Measurements from ENCODE around the gene UPK2.

The UPK2 gene

DNA sequence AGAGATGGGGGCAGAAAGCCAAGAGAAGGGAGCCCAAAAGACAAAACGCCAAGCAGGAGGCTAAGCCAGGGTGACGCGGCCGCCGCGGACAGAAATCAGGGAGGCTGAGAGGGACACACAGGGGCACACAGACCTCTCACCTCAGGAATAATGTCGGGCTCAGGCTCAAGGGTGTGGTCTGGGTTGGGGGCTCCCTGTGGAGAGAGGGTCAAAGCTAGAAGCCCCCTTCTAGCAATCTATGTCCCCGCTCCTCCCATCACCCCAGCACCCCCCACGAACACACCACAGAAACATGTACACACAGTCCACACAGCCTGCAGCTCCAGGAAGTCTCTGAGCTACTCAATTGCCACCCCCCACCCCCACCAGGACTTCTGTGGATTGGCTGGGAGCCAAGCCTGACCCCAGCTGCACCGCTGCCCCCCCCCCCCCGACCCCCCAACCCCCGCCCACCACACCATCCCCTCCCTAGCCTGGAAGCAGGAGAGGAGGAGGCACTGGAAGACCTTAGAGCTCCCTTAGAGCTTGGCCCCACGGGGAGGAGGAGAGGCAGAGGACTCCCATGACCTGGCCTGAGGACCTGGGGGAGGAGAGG lies 37.3 kb upstream of the UPK2 start:
- H3K27ac ChIP-seq (ENCODE audit: low read depth, low read length): peak overlapping the region; percentile 78; the same call in 1 of the 2 replicates
- H3K4me3 ChIP-seq (ENCODE audit: low read depth, low read length): peak overlapping the region; percentile 92
- H3K9me3 ChIP-seq (ENCODE audit: control insufficient read depth, insufficient read depth, low read depth, low read length): no peaks in the 10 kb centered on the region
- peak overlapping the region; percentile 83 for H3K9ac ChIP-seq (ENCODE audit: low read length)
- no peaks in the 10 kb centered on the region; the same call in 1 of the 2 replicates for H3K27me3 ChIP-seq (ENCODE audit: control insufficient read depth, insufficient read depth, low read length)
- no peaks in the 10 kb centered on the region for H3K36me3 ChIP-seq (ENCODE audit: control insufficient read depth, insufficient read depth, low read length)
- peaks cover 95% of the 10 kb centered on the region for H3K4me1 ChIP-seq (ENCODE audit: control insufficient read depth, insufficient read depth, low read length)

DNA sequence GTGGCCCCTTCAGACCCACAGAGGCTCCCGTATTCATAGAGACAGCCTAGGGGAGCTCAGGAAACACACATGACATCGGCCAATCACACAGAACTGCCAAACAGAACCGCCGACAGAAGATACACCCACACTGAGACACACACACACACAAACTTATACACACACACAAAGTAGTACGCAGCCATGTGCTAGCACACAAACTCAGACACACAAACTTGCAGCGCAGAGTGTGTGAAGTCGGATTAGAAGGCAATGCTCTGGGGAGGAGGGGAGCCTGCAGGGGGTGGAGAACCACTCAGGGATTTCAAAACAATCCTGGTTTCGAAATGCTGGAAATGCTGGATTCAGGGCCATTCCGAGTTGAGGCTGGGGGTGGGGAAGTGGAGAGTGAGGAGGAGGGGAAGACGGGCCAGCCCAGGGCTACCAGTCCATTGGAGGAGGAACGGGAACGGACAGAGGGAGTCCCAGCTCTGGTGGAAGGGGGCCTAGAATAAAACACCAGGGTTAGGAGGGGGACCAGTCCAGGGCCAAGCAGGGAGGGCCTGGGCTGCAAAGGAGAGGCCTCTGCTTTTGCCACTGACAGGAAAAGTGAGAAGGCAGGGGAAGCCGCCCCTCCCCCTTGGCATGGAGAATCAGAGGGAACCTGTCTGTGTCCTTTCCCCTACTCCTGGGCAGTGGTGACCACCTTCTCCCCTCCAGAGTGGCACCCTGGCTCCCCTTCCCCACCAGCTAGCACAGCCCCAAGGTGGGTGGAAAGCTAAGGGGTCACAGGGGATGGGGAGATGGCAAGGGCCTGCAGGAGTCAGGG lies 34.8 kb upstream of the UPK2 start:
- Histone ChIP-seq H3K4me3 (ENCODE audit: low read depth, low read length) (peak overlapping the region; percentile 92), H3K27ac (ENCODE audit: low read depth, low read length) (peak overlapping the region; percentile 64; the same call in 1 of the 2 replicates), H3K9ac (ENCODE audit: low read length) (peak overlapping the region; percentile 82), H3K4me1 (ENCODE audit: control insufficient read depth, insufficient read depth, low read length) (peaks cover 82% of the 10 kb centered on the region), H3K9me3 (ENCODE audit: control insufficient read depth, insufficient read depth, low read depth, low read length) (no peaks in the 10 kb centered on the region), H3K36me3 (ENCODE audit: control insufficient read depth, insufficient read depth, low read length) (no peaks in the 10 kb centered on the region), H3K27me3 (ENCODE audit: control insufficient read depth, insufficient read depth, low read length) (no peaks in the 10 kb centered on the region; the same call in 1 of the 2 replicates)

DNA sequence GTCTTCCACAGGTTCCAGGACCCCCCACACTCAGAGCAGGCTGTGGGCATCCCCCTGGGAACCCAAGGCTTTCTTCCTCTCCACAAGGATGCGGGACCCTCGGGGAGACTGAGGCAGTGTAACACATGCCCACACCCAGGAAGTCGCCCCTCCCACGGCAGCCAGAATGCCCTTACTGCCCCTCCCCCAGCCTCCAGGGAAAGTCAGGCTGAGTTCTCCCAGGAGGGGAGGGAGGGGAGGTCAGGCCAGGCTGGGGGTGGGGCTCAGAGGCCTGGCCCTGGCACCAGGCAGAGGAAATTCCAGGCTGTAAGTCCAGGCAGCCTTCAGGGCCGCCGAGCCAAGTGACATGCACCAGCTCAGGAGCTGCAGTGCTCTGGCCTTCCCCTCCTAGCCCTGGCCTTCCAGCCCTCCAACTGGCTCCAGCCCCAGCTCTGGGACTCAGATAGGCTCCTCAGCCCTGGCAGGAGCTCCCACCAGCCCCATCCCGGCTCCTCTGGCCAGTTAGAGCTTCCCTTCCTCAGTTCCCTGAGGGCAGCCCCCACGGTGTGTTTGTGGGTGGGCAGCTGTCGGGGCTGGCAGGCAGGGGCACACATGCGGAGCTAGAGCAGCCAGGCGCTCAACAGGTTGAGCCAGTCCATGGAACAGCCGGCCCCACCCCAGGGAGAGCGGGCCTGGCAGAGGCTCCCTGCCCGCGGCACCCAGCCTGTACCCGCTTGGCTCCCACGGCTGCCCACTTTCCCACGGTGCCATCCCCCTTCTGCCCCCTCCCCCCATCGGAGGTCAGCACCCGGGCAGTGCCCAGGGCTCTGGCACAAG lies 34.0 kb upstream of the UPK2 start:
- Histone ChIP-seq H3K27me3 (ENCODE audit: control insufficient read depth, insufficient read depth, low read length) (peaks cover 4% of the 10 kb centered on the region; the same call in 1 of the 2 replicates), H3K4me1 (ENCODE audit: control insufficient read depth, insufficient read depth, low read length) (peaks cover 75% of the 10 kb centered on the region), H3K9me3 (ENCODE audit: control insufficient read depth, insufficient read depth, low read depth, low read length) (no peaks in the 10 kb centered on the region), H3K9ac (ENCODE audit: low read length) (peak overlapping the region; percentile 82), H3K36me3 (ENCODE audit: control insufficient read depth, insufficient read depth, low read length) (no peaks in the 10 kb centered on the region), H3K4me3 (ENCODE audit: low read depth, low read length) (peak overlapping the region; percentile 92), H3K27ac (ENCODE audit: low read depth, low read length) (peak overlapping the region; percentile 64; the same call in 1 of the 2 replicates)

DNA sequence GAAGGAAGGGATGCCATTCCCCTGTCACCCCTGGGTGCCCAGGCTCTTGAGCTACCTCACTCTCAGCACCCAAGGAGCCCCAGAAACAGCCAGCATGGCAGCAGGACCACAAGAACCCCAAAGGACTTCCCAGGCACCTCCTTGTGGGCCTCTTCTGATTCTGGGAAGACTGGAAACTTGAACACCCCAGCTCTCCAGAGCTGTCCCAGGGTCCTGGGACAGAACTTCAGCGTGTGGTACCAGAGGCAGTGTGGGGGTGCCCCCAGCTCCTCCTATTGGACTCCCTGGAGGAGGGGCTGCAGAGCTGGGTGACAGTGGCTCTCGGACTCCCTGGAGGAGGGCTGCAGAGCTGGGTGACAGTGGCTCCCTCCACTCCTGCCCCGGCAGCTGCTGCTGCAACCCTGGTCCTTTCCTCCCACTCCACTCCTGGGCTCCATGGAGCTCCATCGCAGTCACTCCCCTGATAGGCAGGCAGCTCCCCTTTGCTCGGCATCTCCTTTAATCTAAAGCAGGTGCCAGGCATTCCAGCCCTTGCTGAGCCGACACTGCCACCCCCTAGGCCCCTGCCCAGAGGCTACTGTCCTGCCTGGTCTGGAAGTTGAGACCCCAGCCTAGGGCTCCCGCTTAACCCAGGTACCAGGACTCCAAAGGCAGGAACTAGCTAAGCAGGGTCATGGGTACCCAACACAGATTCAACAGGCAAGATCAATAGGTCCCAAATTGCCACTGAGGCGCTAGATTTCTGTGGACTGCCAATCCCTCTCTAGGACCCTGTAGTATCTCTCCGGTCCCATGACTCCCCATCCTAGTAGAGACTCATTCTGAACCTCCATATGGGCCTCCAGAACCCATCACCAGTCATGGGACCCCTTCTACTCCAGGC lies 33.1 kb upstream of the UPK2 start:
- Histone ChIP-seq H3K27me3 (ENCODE audit: control insufficient read depth, insufficient read depth, low read length) (peaks cover 8% of the 10 kb centered on the region; the same call in 1 of the 2 replicates), H3K9me3 (ENCODE audit: control insufficient read depth, insufficient read depth, low read depth, low read length) (no peaks in the 10 kb centered on the region), H3K4me1 (ENCODE audit: control insufficient read depth, insufficient read depth, low read length) (peaks cover 73% of the 10 kb centered on the region), H3K9ac (ENCODE audit: low read length) (no peak overlapping the region), H3K36me3 (ENCODE audit: control insufficient read depth, insufficient read depth, low read length) (no peaks in the 10 kb centered on the region), H3K4me3 (ENCODE audit: low read depth, low read length) (peak overlapping the region; percentile 92), H3K27ac (ENCODE audit: low read depth, low read length) (peak overlapping the region; percentile 35; the same call in 1 of the 2 replicates)

DNA sequence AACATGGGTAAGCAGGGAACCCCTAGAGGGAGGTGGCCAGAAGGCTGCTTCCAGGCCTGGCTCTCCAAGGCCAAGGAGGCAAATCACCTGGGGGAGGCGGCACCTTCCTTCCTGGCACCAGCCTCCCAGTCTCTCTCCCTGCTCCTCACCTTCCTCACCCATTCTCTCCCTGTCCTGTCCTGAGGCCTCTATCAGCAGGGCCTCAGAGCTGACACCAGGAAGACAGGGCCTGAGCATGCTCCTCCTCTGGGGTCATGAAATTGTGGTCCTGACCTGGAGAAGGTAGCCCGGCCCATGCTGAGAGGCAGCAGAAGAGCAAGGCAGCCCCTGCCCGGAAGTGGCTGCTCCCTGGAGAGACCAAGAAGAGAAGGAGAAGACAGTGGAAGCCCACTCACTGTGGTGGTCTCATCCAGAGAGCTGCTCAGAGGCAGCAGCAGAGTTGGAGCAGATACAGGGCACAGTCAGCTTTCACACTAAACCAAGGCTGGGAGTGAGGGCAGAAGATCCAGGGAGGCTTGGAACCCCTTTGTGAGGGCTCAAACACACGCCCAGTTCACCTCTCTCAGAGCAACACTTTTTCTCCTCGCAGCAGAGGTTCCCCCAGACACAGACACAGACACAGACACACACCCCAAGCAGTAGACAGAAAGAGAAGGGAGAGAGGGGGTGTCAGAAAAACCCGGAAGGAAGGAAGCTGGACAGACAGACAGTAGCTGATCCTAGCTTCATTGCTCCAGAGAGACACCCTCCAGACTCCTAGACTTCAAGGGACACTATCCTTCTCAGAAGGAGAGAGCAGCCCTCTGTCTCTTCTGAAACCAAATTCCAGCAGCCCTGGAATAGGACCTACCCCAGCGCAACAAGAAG lies 32.1 kb upstream of the UPK2 start:
- Histone ChIP-seq H3K4me3 (ENCODE audit: low read depth, low read length) (peak overlapping the region; percentile 92), H3K27me3 (ENCODE audit: control insufficient read depth, insufficient read depth, low read length) (peaks cover 8% of the 10 kb centered on the region; the same call in 1 of the 2 replicates), H3K4me1 (ENCODE audit: control insufficient read depth, insufficient read depth, low read length) (peaks cover 70% of the 10 kb centered on the region), H3K9me3 (ENCODE audit: control insufficient read depth, insufficient read depth, low read depth, low read length) (no peaks in the 10 kb centered on the region), H3K9ac (ENCODE audit: low read length) (peak overlapping the region; percentile 81), H3K36me3 (ENCODE audit: control insufficient read depth, insufficient read depth, low read length) (no peaks in the 10 kb centered on the region), H3K27ac (ENCODE audit: low read depth, low read length) (no peak overlapping the region)

DNA sequence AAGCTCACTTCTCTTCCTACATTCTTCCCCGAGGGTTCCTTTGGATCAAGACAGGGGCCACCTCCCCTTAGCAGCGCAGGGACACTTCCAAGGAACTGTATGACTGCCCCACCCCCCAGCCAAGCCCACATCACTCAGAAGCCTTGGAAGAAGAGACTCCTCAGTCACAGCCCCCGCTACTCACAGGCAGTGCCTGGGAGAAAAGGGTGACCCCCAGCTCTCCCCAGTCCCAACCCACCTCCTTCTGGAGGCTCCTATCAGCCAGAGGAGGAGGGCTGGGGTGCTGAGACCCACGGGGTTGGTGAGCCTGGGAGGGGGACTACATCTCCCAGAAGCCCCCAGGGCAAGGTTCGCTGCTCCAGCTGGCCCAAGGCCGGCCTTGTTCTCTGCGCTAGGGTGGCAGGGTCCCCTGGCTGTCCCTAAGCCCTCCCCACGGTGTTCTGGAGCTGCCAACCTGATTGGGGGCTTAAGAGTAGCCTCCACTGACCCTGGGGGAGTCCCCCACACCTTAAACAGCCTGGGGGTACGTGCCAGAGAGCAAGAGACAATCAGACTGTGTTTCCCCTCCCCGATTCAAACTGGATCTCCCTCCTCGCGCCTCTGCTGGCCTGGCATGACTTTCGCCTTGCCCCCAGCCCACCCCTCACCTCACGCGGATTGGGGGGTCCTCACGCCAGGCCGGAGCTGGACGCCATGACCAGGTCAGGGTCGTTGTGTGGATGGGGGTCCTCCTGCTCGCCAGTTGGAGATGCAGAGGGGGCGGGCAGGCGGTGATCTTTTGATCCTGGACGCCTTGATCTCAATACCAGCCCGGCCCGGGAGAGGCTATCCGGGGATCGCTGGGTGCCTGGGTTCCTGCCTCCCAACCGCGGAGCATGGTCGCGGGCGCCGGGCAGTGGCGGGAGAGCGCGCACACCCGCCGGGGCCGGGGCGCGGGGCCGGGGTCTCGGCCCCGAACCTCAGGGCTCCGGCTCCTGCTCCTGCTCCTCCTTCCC lies 31.2 kb upstream of the UPK2 start:
- Histone ChIP-seq H3K27me3 (ENCODE audit: control insufficient read depth, insufficient read depth, low read length) (peaks cover 8% of the 10 kb centered on the region; the same call in 1 of the 2 replicates), H3K27ac (ENCODE audit: low read depth, low read length) (no peak overlapping the region), H3K9me3 (ENCODE audit: control insufficient read depth, insufficient read depth, low read depth, low read length) (no peaks in the 10 kb centered on the region), H3K4me3 (ENCODE audit: low read depth, low read length) (peak overlapping the region; percentile 92), H3K9ac (ENCODE audit: low read length) (peak overlapping the region; percentile 81), H3K36me3 (ENCODE audit: control insufficient read depth, insufficient read depth, low read length) (no peaks in the 10 kb centered on the region), H3K4me1 (ENCODE audit: control insufficient read depth, insufficient read depth, low read length) (peaks cover 61% of the 10 kb centered on the region)

DNA sequence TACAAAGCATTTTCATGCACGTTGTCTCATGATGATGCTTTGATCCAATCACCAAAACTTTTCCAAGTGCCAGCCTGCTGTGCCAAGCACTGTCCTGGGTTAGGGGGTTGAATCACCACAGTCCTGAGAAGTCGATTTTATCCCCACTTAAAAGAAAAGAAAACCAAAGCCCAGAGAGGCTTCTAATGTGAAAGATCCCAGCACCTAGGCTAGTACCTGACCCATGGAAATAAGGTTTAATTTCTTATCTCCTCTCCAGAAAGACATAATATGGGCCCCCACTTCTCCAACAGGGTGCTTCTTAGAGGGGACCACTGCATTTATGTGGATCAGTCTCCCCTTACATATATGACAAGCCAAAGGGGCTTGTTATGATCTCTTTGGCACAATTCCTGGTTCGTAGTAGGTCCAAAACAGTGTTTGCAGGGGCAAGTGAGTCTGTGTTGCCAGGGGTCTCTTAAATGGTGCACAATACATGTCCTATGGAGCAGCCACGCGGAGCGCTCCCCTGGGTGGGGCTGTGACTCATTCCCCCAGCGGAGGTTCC lies 28.5 kb upstream of the UPK2 start:
- no peaks in the 10 kb centered on the region for H3K36me3 ChIP-seq (ENCODE audit: control insufficient read depth, insufficient read depth, low read length)
- peak overlapping the region; percentile 89 for H3K4me3 ChIP-seq (ENCODE audit: low read depth, low read length)
- H3K9ac ChIP-seq (ENCODE audit: low read length): no peak overlapping the region
- H3K27ac ChIP-seq (ENCODE audit: low read depth, low read length): no peak overlapping the region
- peaks cover 42% of the 10 kb centered on the region for H3K4me1 ChIP-seq (ENCODE audit: control insufficient read depth, insufficient read depth, low read length)
- H3K9me3 ChIP-seq (ENCODE audit: control insufficient read depth, insufficient read depth, low read depth, low read length): no peaks in the 10 kb centered on the region
- peaks cover 20% of the 10 kb centered on the region for H3K27me3 ChIP-seq (ENCODE audit: control insufficient read depth, insufficient read depth, low read length)

DNA sequence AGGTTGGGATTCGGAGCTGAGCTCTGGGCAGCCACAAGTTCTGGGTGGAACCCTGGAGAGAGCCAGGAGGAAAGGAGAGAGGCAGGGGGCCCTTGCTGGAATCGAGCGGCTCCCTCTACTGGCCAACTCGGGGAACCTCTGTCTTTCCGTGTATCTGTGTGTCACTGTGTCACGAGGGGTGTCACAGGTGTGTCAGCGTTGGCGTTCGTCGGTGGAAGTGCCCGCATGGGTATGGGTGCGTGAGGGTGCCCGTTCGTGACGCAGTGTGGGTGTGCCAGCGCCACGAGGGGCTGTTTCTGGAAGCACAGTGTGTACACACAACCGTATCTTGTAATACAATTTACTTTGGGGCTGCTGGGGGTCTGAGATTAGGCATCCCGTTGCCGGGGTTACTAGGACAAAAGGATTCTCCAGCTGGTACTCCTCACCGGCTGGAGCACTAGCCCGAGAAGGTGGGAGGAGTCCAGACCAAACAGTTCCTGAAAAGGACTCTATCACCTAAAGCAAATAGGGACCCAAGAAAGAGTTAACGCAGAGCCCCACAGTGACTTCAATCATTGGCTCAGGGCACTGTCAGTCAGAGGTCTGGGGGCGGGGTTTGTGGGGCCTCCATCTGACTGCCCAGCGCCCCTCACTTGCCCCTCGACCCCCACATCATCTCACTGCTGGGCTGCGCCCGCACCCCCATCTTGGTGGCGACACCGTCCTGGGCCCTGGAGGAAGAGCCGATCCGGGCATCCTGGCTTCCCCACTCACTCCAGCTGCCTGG lies 27.8 kb upstream of the UPK2 start:
- Histone ChIP-seq H3K9me3 (ENCODE audit: control insufficient read depth, insufficient read depth, low read depth, low read length) (no peaks in the 10 kb centered on the region), H3K27me3 (ENCODE audit: control insufficient read depth, insufficient read depth, low read length) (peaks cover 20% of the 10 kb centered on the region), H3K4me3 (ENCODE audit: low read depth, low read length) (peak overlapping the region; percentile 89), H3K27ac (ENCODE audit: low read depth, low read length) (no peak overlapping the region; the same call in 1 of the 2 replicates), H3K4me1 (ENCODE audit: control insufficient read depth, insufficient read depth, low read length) (peaks cover 36% of the 10 kb centered on the region), H3K36me3 (ENCODE audit: control insufficient read depth, insufficient read depth, low read length) (no peaks in the 10 kb centered on the region), H3K9ac (ENCODE audit: low read length) (peak overlapping the region; percentile 49)
